K562 (cell line): Measurements from ENCODE around the gene IRF2BP2. TPM values are rescaled to one million over a fixed set of nuclear protein-coding genes. Genes with fewer than 3 reads are reported as not detected.

Experiments used
- CREBBP ChIP-seq: IDR thresholded peaks from one replicate; pipeline ENCODE4 v1.6.1; 2012; ENCODE audit warnings: low read depth, mild to moderate bottlenecking, control low read depth, inconsistent platforms, low read length
- DDX20 ChIP-seq: fragments of 450-650 bp; IDR thresholded peaks from 2 replicates; pipeline ENCODE4 v1.6.1; 2016; ENCODE audit warnings: missing genetic modification characterization, low read depth, mild to moderate bottlenecking, missing compliant biosample characterization, moderate library complexity
- FOXJ2 ChIP-seq: fragments of 200-800 bp; sonication (Bioruptor generic); IDR thresholded peaks from 2 replicates; pipeline ENCODE4 v1.6.1; 2016; ENCODE audit warnings: missing genetic modification characterization, missing compliant biosample characterization
- HSF4 ChIP-seq: fragments of 250-450 bp; sonication (Bioruptor Pico); IDR thresholded peaks from 2 replicates; pipeline ENCODE4 v2.1.2; 2022; ENCODE audit warnings: mild to moderate bottlenecking, moderate library complexity, borderline replicate concordance
- IRF2 ChIP-seq: sonication (generic); formaldehyde crosslinking; IDR thresholded peaks from 2 replicates; pipeline ENCODE4 v1.8.1; 2022; ENCODE audit warnings: mild to moderate bottlenecking, missing genetic modification reagents
- L3MBTL2 ChIP-seq: fragments of 450-650 bp; IDR thresholded peaks from 2 replicates; pipeline ENCODE4 v1.6.1; 2016; ENCODE audit warnings: mild to moderate bottlenecking, moderate library complexity
- MYNN ChIP-seq, 2 experiments: sonication (generic); formaldehyde crosslinking in 1 of 2; IDR thresholded peaks; 2 replicates each; pipeline versions ENCODE4 v1.5.0 to v1.6.1; 2016 to 2020; ENCODE audit warnings: antibody characterized with exemption in 1 of 2, missing genetic modification reagents in 1 of 2
- RBM22 ChIP-seq: fragments of 200-400 bp; formaldehyde crosslinking; IDR thresholded peaks from 2 replicates; pipeline ENCODE4 v1.6.1; 2018; ENCODE audit warnings: low read length, low read depth; ENCODE audit not compliant: poor library complexity, severe bottlenecking
- SMARCA5 ChIP-seq: fragments of 450-650 bp; IDR thresholded peaks from 2 replicates; pipeline ENCODE4 v1.6.1; 2016
- WHSC1 ChIP-seq: IDR thresholded peaks from one replicate; pipeline ENCODE4 v1.6.1; 2012; ENCODE audit warnings: low read length, control low read depth, inconsistent platforms
- XRCC4 ChIP-seq: IDR thresholded peaks from one replicate; pipeline ENCODE4 v1.6.1; 2011; ENCODE audit not compliant: insufficient read depth, insufficient read length; ENCODE audit errors: extremely low read depth
- ZKSCAN1 ChIP-seq: fragments of 150-350 bp; IDR thresholded peaks from 2 replicates; pipeline ENCODE4 v1.6.1; 2016; ENCODE audit warnings: low read depth, low read length
- ZNF212 ChIP-seq: fragments of 450-650 bp; formaldehyde crosslinking; IDR thresholded peaks from 2 replicates; pipeline ENCODE4 v1.4.0; 2020; ENCODE audit warnings: mild to moderate bottlenecking
- ZNF217 ChIP-seq: sonication (generic); formaldehyde crosslinking; IDR thresholded peaks from 2 replicates; pipeline ENCODE4 v1.8.0; 2022; ENCODE audit warnings: mild to moderate bottlenecking, missing genetic modification reagents
- ZZZ3 ChIP-seq: fragments of 450-650 bp; IDR thresholded peaks from 2 replicates; pipeline ENCODE4 v1.6.1; 2016; ENCODE audit warnings: antibody characterized with exemption, mild to moderate bottlenecking, moderate library complexity
- polyA plus RNA-seq, 8 experiments: library from polyadenylated mRNA; depleted of rRNA in 4 of 8; stranded (reverse) in 5 of 8; unstranded in 3 of 8; fragments of >200 nt; fragmentation: Nextera tagmentation in 2 of 8; fragmentation: Illumina TruSeq in 1 of 8; extraction: Ambion mirVana in 2 of 8; extraction: Trizol in 1 of 8; gene quantifications; 2 replicates each; pipeline versions ENCODE4 v1.2.1 to v1.2.3, GENCODE V29; 2011 to 2014; ENCODE audit warnings: inconsistent platforms in 1 of 8, missing spikeins in 1 of 8
- total RNA-seq, 7 experiments: library from RNA; depleted of rRNA in 6 of 7; stranded (reverse); fragments of >200 nt in 6 of 7; fragmentation: Illumina TruSeq in 2 of 7; extraction: Trizol in 2 of 7; gene quantifications; 2 replicates each; pipeline versions ENCODE4 v1.2.1 to v1.2.3, GENCODE V29; 2011 to 2021; ENCODE audit warnings: low replicate concordance in 1 of 7
- TF ChIP-seq, protein P1 (sequence below): fragments of 450-650 bp; IDR thresholded peaks from 2 replicates; pipeline ENCODE4 v1.6.1; 2016; ENCODE audit warnings: missing biosample characterization, missing genetic modification characterization
- TF ChIP-seq, protein P2 (sequence below), 2 experiments: fragments of 250-450 bp in 1 of 2; fragments of 450-650 bp in 1 of 2; sonication (Bioruptor Pico) in 1 of 2; IDR thresholded peaks; 2 replicates each; pipeline versions ENCODE4 v1.6.1 to v1.8.0; 2016 to 2021; ENCODE audit warnings: mild to moderate bottlenecking in 2 of 2, moderate library complexity in 2 of 2, missing compliant biosample characterization in 1 of 2, missing genetic modification characterization in 1 of 2
- TF ChIP-seq, protein P3 (sequence below): IDR thresholded peaks from 2 replicates; pipeline ENCODE4 v1.6.1; 2011; ENCODE audit warnings: borderline replicate concordance, low read depth, mild to moderate bottlenecking, moderate library complexity, low read length; ENCODE audit not compliant: insufficient read depth, poor library complexity, severe bottlenecking

IRF2BP2 gene
- total and polyA plus RNA-seq, 9 of the 15 experiments (the other 6 are each of a cell fraction or from before 2014, with no cell fraction given), result 7.7 to 68.6 (median 22.1) TPM

DNA sequence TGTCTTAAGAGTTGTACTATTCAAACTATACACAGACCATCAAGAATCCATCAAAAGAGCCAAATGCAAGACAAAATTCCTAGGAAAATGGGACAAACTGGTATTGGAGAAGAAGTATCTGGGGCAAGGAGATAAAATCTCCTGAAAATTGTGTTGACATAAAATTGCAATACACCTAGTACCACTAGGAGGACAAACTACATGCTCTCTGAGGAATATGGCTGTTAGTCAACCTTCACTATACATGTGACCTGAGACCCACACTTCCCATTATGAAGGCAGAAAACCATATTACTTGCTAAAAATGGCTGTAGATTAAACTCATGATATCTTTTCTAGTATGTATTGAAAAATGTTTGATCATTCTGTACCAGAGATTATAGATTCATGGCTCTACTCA lies 30.0 kb downstream of the IRF2BP2 start (continued):
- TF ChIP-seq, protein P1, sequence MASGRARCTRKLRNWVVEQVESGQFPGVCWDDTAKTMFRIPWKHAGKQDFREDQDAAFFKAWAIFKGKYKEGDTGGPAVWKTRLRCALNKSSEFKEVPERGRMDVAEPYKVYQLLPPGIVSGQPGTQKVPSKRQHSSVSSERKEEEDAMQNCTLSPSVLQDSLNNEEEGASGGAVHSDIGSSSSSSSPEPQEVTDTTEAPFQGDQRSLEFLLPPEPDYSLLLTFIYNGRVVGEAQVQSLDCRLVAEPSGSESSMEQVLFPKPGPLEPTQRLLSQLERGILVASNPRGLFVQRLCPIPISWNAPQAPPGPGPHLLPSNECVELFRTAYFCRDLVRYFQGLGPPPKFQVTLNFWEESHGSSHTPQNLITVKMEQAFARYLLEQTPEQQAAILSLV, result no peak
- no peak for TF ChIP-seq IRF2
- TF ChIP-seq ZNF217, result no peak
- TF ChIP-seq CREBBP, result no peak
- TF ChIP-seq ZZZ3, result no peak
- TF ChIP-seq, protein P2, sequence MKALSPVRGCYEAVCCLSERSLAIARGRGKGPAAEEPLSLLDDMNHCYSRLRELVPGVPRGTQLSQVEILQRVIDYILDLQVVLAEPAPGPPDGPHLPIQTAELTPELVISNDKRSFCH (CRISPR knock-in tag; IDR thresholded peaks at IDR 0.05), result no peak
- TF ChIP-seq, protein P2 (tag; IDR thresholded peaks at IDR 0.05), result no peak
- TF ChIP-seq ZKSCAN1, result no peak
- TF ChIP-seq FOXJ2 (tag), result peak; percentile 53; the same call in 1 of the 2 replicates
- TF ChIP-seq L3MBTL2, result peak; percentile 82
- no peak for TF ChIP-seq SMARCA5
- TF ChIP-seq, protein P3, sequence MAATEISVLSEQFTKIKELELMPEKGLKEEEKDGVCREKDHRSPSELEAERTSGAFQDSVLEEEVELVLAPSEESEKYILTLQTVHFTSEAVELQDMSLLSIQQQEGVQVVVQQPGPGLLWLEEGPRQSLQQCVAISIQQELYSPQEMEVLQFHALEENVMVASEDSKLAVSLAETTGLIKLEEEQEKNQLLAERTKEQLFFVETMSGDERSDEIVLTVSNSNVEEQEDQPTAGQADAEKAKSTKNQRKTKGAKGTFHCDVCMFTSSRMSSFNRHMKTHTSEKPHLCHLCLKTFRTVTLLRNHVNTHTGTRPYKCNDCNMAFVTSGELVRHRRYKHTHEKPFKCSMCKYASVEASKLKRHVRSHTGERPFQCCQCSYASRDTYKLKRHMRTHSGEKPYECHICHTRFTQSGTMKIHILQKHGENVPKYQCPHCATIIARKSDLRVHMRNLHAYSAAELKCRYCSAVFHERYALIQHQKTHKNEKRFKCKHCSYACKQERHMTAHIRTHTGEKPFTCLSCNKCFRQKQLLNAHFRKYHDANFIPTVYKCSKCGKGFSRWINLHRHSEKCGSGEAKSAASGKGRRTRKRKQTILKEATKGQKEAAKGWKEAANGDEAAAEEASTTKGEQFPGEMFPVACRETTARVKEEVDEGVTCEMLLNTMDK, result no peak
- TF ChIP-seq XRCC4, result no peak
- no peak for TF ChIP-seq RBM22
- no peak for TF ChIP-seq ZNF212
- TF ChIP-seq WHSC1, result no peak
- no peak for TF ChIP-seq MYNN (IDR thresholded peaks at IDR 0.05)
- TF ChIP-seq MYNN (CRISPR knock-in tag; IDR thresholded peaks at IDR 0.05), result no peak
- TF ChIP-seq DDX20 (tag), result peak; percentile 45; the same call in 1 of the 2 replicates
- no peak for TF ChIP-seq HSF4
